HepG2 (cell line): ENCODE data around the gene CEP19. TPM values are rescaled to one million over a fixed set of nuclear protein-coding genes. Genes with fewer than 3 reads are reported as not detected.

ENCODE experiments used
- ATAC-seq: fragments of 200-7000 bp; cut with Tn5 transposase; 3 replicates; pipeline ENCODE4 v1.9.1; 2020; ENCODE audit warnings: mild to moderate bottlenecking, moderate library complexity
- BruUV-seq: library from RNA; stranded (reverse); fragments of 400-500 nt; replicated peaks from 2 replicates; lab custom pipeline; 2021; lab: Mats Ljungman, UMichigan
- CTCF ChIA-PET: fragments of 300-600 bp; formaldehyde crosslinking; extraction: SDS; loops from one replicate; lab custom pipeline; 2021; ENCODE audit warnings: low total read pairs, inconsistent platforms, low intra/inter-chr PET ratio; lab: Yijun Ruan, JAX
- POLR2A ChIA-PET: fragments of 350-600 bp; sonication (Branson Sonifier 250); formaldehyde crosslinking; loops from one replicate; lab custom pipeline; 2020; ENCODE audit warnings: antibody characterized with exemption, inconsistent platforms; lab: Yijun Ruan, JAX
- DNase-seq: peaks from one replicate; pipeline ENCODE4 v3.0.0-alpha.2; 2015; ENCODE audit warnings: low spot score
- FAIRE-seq: peaks from 3 replicates; lab custom pipeline; 2011; peaks lifted over from hg19 to GRCh38; lab: Jason Lieb, UNC
- H2AFZ ChIP-seq: one replicate; pipeline ENCODE4 v1.6.1; 2011; ENCODE audit warnings: low read length, inconsistent platforms
- H3K27ac ChIP-seq: fragments of 300-600 bp; 3 replicates; pipeline ENCODE4 v1.8.0; 2011; ENCODE audit warnings: mixed run types, mild to moderate bottlenecking, mixed read lengths, low read length, inconsistent platforms; ENCODE audit not compliant: insufficient read depth; ENCODE audit errors: extremely low read length
- H3K27me3 ChIP-seq, 2 experiments: fragments of 200-600 bp in 1 of 2; 2 replicates in 1 of 2; 3 replicates in 1 of 2; pipeline versions ENCODE4 v1.6.0 to v1.8.0; 2011; ENCODE audit warnings: low read length in 2 of 2, mild to moderate bottlenecking in 2 of 2, moderate library complexity in 2 of 2, inconsistent platforms in 1 of 2; ENCODE audit not compliant: insufficient read depth in 2 of 2, control insufficient read depth in 1 of 2
- H3K36me3 ChIP-seq, 2 experiments: fragments of 200-600 bp in 1 of 2; replicated peaks in 1 of 2; 2 replicates in 1 of 2; 3 replicates in 1 of 2; pipeline versions ENCODE4 v1.5.1 to v1.8.0; 2011; ENCODE audit warnings: low read length in 2 of 2, inconsistent platforms in 1 of 2; ENCODE audit not compliant: insufficient read depth in 2 of 2, control insufficient read depth in 1 of 2
- H3K4me1 ChIP-seq: 2 replicates; pipeline ENCODE4 v1.5.1; 2012; ENCODE audit warnings: low read length, inconsistent platforms; ENCODE audit not compliant: insufficient read depth
- H3K4me2 ChIP-seq: 2 replicates; pipeline ENCODE4 v1.6.0; 2011; ENCODE audit warnings: low read depth, low read length, inconsistent platforms
- H3K4me3 ChIP-seq, 3 experiments: fragments of 200-600 bp in 1 of 3; sonication (generic), shearing (Covaris generic) in 1 of 3; replicated peaks in 1 of 3; 2 replicates each; pipeline ENCODE4 v1.5.1; 2011 to 2016; ENCODE audit warnings: low read length in 3 of 3, inconsistent platforms in 2 of 3, low read depth in 2 of 3, mild to moderate bottlenecking in 2 of 3, control low read depth in 1 of 3, mixed read lengths in 1 of 3; ENCODE audit not compliant: insufficient read depth in 1 of 3
- H3K79me2 ChIP-seq: one replicate; pipeline ENCODE4 v1.6.1; 2011; ENCODE audit warnings: low read length, inconsistent platforms; ENCODE audit not compliant: insufficient read depth
- H3K9ac ChIP-seq: 2 replicates; pipeline ENCODE4 v1.6.0; 2011; ENCODE audit warnings: mild to moderate bottlenecking, low read depth, low read length, inconsistent platforms; ENCODE audit not compliant: insufficient read depth
- H3K9me3 ChIP-seq: 2 replicates; pipeline ENCODE4 v1.5.1; 2012; ENCODE audit warnings: mild to moderate bottlenecking, low read length
- H4K20me1 ChIP-seq: 2 replicates; pipeline ENCODE4 v1.6.0; 2011; ENCODE audit warnings: inconsistent platforms, mild to moderate bottlenecking, low read length, moderate library complexity; ENCODE audit not compliant: insufficient read depth
- ADNP ChIP-seq: sonication (generic); formaldehyde crosslinking; IDR thresholded peaks from 2 replicates; pipeline ENCODE4 v1.4.0; 2020; ENCODE audit warnings: missing genetic modification reagents
- CENPX ChIP-seq: sonication (generic); formaldehyde crosslinking; IDR thresholded peaks from 2 replicates; pipeline ENCODE4 v1.9.0; 2021; ENCODE audit warnings: mild to moderate bottlenecking, missing genetic modification reagents, moderate library complexity
- GATA4 ChIP-seq: sonication (generic); IDR thresholded peaks from 2 replicates; pipeline ENCODE4 v1.6.1; 2016; ENCODE audit warnings: antibody characterized with exemption, low read depth, borderline replicate concordance
- MIER3 ChIP-seq: IDR thresholded peaks from 2 replicates; pipeline ENCODE4 v1.6.1; 2016; ENCODE audit warnings: missing compliant biosample characterization, borderline replicate concordance
- NFYB ChIP-seq: sonication (generic); formaldehyde crosslinking; IDR thresholded peaks from 2 replicates; pipeline ENCODE4 v1.4.0; 2020; ENCODE audit warnings: missing genetic modification reagents
- POLR2AphosphoS2 ChIP-seq: IDR thresholded peaks from 2 replicates; pipeline ENCODE4 v1.6.1; 2011; ENCODE audit warnings: low read depth, low read length, improper control_type of control experiment
- PRMT3 ChIP-seq: sonication (generic); formaldehyde crosslinking; IDR thresholded peaks from 2 replicates; pipeline ENCODE4 v1.8.1; 2022; ENCODE audit warnings: low read depth, mild to moderate bottlenecking, moderate library complexity, missing genetic modification reagents, borderline replicate concordance
- SIX1 ChIP-seq: sonication (generic); formaldehyde crosslinking; IDR thresholded peaks from 2 replicates; pipeline ENCODE4 v1.4.0; 2020; ENCODE audit warnings: missing genetic modification reagents, borderline replicate concordance
- STAG1 ChIP-seq: sonication (generic); formaldehyde crosslinking; IDR thresholded peaks from 2 replicates; pipeline ENCODE4 v1.4.0; 2020; ENCODE audit warnings: missing genetic modification reagents
- TCF7 ChIP-seq: sonication (generic); IDR thresholded peaks from 2 replicates; pipeline ENCODE4 v1.6.1; 2016; ENCODE audit warnings: antibody characterized with exemption, low read depth
- ZNF335 ChIP-seq: sonication (generic); formaldehyde crosslinking; IDR thresholded peaks from 2 replicates; pipeline ENCODE4 v1.4.0; 2020; ENCODE audit warnings: missing genetic modification reagents
- ZNF572 ChIP-seq: sonication (generic); formaldehyde crosslinking; IDR thresholded peaks from 2 replicates; pipeline ENCODE4 v1.5.1; 2020; ENCODE audit warnings: mild to moderate bottlenecking, missing genetic modification reagents
- ZNF670 ChIP-seq: sonication (generic); formaldehyde crosslinking; IDR thresholded peaks from 2 replicates; pipeline ENCODE4 v1.8.0; 2022; ENCODE audit warnings: mild to moderate bottlenecking, missing genetic modification reagents, borderline replicate concordance
- ZNF713 ChIP-seq: sonication (generic); formaldehyde crosslinking; IDR thresholded peaks from 2 replicates; pipeline ENCODE4 v1.4.0; 2020; ENCODE audit warnings: mild to moderate bottlenecking, missing genetic modification reagents
- ZNF724P ChIP-seq: sonication (generic); formaldehyde crosslinking; IDR thresholded peaks from 2 replicates; pipeline ENCODE4 v1.8.0; 2022; ENCODE audit warnings: missing genetic modification reagents, borderline replicate concordance
- WGBS: methylation state at CpG from one replicate; pipeline ENCODE4 v1.1.6; 2017; ENCODE audit warnings: low lambda C conversion rate; 5-methylcytosine and 5-hydroxymethylcytosine counted together
- in situ Hi-C: cut with HindIII; loops from 2 replicates; pipeline ENCODE4 v1.10.0; 2017; ENCODE audit warnings: low pct_unique_long_range_greater_than_20kb; ENCODE audit not compliant: extremely low pct_ligation_motif_present
- intact Hi-C: fragments of 100-400 bp; cut with micrococcal nuclease; formaldehyde crosslinking; loops from one replicate; pipeline ENCODE4 v1.10.0; 2022; ENCODE audit not compliant: unreplicated experiment
- polyA plus RNA-seq, 8 experiments: library from polyadenylated mRNA; depleted of rRNA in 3 of 8; stranded (reverse) in 7 of 8; unstranded in 1 of 8; fragments of >200 nt; fragmentation: Illumina TruSeq in 4 of 8; extraction: Trizol in 4 of 8; gene quantifications; 2 replicates each; pipeline versions ENCODE4 v1.2.1 to v1.2.3, GENCODE V29; 2011 to 2016; ENCODE audit warnings: low read depth in 4 of 8, missing spikeins in 1 of 8, mixed read lengths in 1 of 8; ENCODE audit not compliant: insufficient read depth in 1 of 8
- total RNA-seq, 5 experiments: library from RNA; depleted of rRNA; stranded (reverse); fragments of >200 nt; fragmentation: Illumina TruSeq; extraction: Trizol; gene quantifications; 2 replicates each; pipeline ENCODE4 v1.2.3, GENCODE V29; 2016; ENCODE audit warnings: low read depth in 1 of 5
- TF ChIP-seq, protein P1 (sequence below): sonication (generic); formaldehyde crosslinking; IDR thresholded peaks from 2 replicates; pipeline ENCODE4 v1.4.0; 2020; ENCODE audit warnings: missing genetic modification reagents, borderline replicate concordance
- TF ChIP-seq, protein P2 (sequence below): sonication (generic); formaldehyde crosslinking; IDR thresholded peaks from 2 replicates; pipeline ENCODE4 v1.4.0; 2020; ENCODE audit warnings: mild to moderate bottlenecking, low read depth, missing genetic modification reagents
- TF ChIP-seq, protein P3 (sequence below): sonication (generic); formaldehyde crosslinking; conservative IDR thresholded peaks from 2 replicates; pipeline ENCODE4 v1.8.0; 2022; ENCODE audit warnings: missing genetic modification reagents
- TF ChIP-seq, protein P4 (sequence below): sonication (generic); formaldehyde crosslinking; IDR thresholded peaks from 2 replicates; pipeline ENCODE4 v1.4.0; 2020; ENCODE audit warnings: missing genetic modification reagents, borderline replicate concordance

The CEP19 gene
- total and polyA plus RNA-seq, 2 of the 13 experiments (the other 11 are each of a cell fraction or from before 2014, with no cell fraction given): 0.48 to 1.2 TPM

DNA sequence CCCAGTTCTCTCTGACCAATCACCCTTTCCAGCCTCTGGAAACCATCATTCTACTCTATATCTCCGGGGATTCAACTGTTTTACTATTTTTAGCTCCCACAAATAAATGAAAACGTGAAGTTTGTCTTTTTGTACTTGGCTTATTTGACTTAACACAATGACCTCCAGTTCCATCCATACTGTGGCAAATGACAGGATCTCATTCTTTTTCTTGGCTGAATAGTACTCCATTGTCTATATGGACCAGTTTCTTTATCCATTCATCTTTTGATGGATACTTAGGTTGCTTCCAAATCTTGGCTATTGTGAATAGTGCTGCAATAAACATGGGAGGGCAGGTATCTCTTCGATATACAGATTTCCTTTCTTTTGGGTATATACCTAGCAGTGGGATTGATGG, 38.4 kb downstream of the CEP19 start (continued):
- TF ChIP-seq PRMT3 (CRISPR knock-in tag): no peak

DNA sequence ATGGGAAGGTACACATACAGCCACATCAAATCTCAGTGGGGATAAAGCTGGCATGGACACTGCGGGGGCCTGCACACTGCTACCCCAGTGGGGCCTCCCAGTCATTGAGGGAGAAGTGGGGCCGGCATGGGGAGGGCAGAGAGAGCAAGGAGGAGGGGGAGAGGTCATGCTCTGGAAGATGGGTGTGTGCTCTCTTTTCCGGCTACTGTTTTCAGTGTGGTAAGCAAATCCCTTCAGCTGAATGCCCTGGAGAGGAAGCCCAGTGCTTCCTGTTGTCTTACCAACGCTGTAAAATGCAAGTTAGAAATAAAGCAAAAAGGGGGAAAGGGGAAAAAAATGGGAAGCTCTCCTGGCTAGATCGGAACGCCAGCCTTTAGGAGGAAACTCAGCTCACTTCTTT, 41.7 kb downstream of the CEP19 start:
- H3K4me2 ChIP-seq: no peak overlapping the region
- CTCF ChIA-PET: no interaction called here
- no peak for ATAC-seq
- no peak overlapping the region for H3K27ac ChIP-seq
- no peak for DNase-seq
- no peak for FAIRE-seq
- H2AFZ ChIP-seq: no peak overlapping the region
- in situ Hi-C loops: no loop called here
- 8% methylated on average over 6 of the region's 6 CpGs for WGBS
- no peaks in the 10 kb centered on the region for H3K79me2 ChIP-seq
- H4K20me1 ChIP-seq: no peaks in the 10 kb centered on the region
- no peak overlapping the region for H3K4me3 ChIP-seq
- intact Hi-C loops: loop anchor here (5.0 kb wide), 1 partner anchor 577 kb away; no protein-coding TSS in a partner anchor
- H3K27me3 ChIP-seq: no peaks in the 10 kb centered on the region
- no TSS peak for BruUV-seq
- POLR2A ChIA-PET: no interaction called here
- no peaks in the 10 kb centered on the region for H3K9me3 ChIP-seq
- H3K9ac ChIP-seq: no peak overlapping the region
- peaks cover 26% of the 10 kb centered on the region for H3K4me1 ChIP-seq
- H3K36me3 ChIP-seq: no peaks in the 10 kb centered on the region
- TF ChIP-seq, protein P1, sequence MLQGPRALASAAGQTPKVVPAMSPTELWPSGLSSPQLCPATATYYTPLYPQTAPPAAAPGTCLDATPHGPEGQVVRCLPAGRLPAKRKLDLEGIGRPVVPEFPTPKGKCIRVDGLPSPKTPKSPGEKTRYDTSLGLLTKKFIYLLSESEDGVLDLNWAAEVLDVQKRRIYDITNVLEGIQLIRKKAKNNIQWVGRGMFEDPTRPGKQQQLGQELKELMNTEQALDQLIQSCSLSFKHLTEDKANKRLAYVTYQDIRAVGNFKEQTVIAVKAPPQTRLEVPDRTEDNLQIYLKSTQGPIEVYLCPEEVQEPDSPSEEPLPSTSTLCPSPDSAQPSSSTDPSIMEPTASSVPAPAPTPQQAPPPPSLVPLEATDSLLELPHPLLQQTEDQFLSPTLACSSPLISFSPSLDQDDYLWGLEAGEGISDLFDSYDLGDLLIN: no peak
- TF ChIP-seq, protein P2, sequence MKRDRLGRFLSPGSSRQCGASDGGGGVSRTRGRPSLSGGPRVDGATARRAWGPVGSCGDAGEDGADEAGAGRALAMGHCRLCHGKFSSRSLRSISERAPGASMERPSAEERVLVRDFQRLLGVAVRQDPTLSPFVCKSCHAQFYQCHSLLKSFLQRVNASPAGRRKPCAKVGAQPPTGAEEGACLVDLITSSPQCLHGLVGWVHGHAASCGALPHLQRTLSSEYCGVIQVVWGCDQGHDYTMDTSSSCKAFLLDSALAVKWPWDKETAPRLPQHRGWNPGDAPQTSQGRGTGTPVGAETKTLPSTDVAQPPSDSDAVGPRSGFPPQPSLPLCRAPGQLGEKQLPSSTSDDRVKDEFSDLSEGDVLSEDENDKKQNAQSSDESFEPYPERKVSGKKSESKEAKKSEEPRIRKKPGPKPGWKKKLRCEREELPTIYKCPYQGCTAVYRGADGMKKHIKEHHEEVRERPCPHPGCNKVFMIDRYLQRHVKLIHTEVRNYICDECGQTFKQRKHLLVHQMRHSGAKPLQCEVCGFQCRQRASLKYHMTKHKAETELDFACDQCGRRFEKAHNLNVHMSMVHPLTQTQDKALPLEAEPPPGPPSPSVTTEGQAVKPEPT: no peak
- TF ChIP-seq MIER3 (no peak), CENPX (no peak), GATA4 (no peak), NFYB (no peak), POLR2AphosphoS2 (no peak), SIX1 (no peak), STAG1 (no peak), TCF7 (no peak), ZNF724P (CRISPR knock-in tag) (no peak), ZNF572 (no peak), ADNP (no peak), ZNF713 (CRISPR knock-in tag) (no peak), ZNF670 (CRISPR knock-in tag) (no peak), ZNF335 (CRISPR knock-in tag) (no peak)
- TF ChIP-seq, protein P3, sequence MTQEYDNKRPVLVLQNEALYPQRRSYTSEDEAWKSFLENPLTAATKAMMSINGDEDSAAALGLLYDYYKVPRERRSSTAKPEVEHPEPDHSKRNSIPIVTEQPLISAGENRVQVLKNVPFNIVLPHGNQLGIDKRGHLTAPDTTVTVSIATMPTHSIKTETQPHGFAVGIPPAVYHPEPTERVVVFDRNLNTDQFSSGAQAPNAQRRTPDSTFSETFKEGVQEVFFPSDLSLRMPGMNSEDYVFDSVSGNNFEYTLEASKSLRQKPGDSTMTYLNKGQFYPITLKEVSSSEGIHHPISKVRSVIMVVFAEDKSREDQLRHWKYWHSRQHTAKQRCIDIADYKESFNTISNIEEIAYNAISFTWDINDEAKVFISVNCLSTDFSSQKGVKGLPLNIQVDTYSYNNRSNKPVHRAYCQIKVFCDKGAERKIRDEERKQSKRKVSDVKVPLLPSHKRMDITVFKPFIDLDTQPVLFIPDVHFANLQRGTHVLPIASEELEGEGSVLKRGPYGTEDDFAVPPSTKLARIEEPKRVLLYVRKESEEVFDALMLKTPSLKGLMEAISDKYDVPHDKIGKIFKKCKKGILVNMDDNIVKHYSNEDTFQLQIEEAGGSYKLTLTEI: no peak
- TF ChIP-seq, protein P4, sequence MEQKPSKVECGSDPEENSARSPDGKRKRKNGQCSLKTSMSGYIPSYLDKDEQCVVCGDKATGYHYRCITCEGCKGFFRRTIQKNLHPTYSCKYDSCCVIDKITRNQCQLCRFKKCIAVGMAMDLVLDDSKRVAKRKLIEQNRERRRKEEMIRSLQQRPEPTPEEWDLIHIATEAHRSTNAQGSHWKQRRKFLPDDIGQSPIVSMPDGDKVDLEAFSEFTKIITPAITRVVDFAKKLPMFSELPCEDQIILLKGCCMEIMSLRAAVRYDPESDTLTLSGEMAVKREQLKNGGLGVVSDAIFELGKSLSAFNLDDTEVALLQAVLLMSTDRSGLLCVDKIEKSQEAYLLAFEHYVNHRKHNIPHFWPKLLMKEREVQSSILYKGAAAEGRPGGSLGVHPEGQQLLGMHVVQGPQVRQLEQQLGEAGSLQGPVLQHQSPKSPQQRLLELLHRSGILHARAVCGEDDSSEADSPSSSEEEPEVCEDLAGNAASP: no peak
